Activated CD4-positive, alpha-beta T cell treated with anti-CD3 and anti-CD28 coated beads, Interleukin-2, amount 50 U/mL, for 48 hours (primary cell): ENCODE results near the gene HEXD.

ENCODE experiments used
- DNase-seq, 2 experiments: peaks; one replicate each; pipeline ENCODE4 v3.0.0-alpha.2; 2020

Gene HEXD

DNA sequence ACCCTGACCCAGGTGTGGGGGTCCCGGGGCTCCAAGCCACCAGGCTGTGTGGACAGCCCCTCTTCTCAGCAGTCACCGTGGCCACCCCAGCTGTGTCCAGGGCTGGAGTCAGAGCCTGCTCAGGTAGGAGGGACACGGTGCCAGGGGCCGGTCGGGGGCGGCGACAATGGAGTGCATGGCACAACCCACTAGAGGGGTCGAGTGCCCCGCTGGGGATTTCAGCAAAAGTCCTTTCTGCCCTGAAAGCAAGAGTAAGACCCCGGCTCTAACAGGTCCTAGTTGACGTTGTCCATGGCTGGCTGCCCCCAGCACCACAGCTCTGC is 35.3 kb upstream of the HEXD start:
- DNase-seq: no peak

GRCh38 chr17:82383411-82383810 is 34.7 kb upstream of the HEXD start:
- no peak for DNase-seq

- DNase-seq: no peak
Observed at GRCh38 chr17:82384051-82384729, 34.0 kb upstream of the HEXD start.

DNA sequence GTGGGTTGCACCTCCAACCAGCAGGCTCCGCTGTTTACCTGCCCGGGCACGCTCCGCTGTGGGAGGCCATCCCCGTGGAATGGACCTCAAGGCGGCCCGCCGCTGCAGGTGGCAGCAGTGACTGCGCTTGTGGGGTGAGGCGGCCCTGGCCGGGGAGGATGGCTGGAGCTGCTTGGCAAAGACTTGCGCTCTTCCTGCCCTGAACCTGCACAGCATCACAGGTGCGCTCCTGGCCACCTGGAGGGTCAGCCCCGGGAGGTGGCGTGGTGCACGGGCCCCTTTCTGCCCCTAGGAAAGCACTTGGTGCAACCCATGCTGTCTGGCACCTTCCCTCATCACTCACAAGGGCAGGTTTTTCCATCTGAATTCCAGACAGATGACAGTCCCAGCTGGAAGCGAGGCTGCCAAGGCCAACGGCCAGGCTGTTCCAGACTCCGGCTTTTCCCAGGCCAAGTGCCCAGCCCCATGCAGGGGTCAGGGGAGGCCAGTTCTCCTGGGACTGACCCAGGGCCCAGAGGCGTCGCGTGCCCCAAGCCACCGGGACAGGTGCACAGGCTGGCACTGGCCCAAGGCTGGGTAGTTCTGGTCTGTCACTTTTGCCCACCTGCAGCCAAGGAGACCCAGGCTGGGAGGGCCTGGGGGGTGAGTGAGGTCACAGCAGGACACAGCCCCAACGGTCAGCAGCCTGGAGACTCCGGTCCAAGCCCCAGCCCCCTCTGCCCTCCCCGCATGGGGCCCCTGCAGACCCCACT is 33.2 kb upstream of the HEXD start:
- no peak for DNase-seq

DNA sequence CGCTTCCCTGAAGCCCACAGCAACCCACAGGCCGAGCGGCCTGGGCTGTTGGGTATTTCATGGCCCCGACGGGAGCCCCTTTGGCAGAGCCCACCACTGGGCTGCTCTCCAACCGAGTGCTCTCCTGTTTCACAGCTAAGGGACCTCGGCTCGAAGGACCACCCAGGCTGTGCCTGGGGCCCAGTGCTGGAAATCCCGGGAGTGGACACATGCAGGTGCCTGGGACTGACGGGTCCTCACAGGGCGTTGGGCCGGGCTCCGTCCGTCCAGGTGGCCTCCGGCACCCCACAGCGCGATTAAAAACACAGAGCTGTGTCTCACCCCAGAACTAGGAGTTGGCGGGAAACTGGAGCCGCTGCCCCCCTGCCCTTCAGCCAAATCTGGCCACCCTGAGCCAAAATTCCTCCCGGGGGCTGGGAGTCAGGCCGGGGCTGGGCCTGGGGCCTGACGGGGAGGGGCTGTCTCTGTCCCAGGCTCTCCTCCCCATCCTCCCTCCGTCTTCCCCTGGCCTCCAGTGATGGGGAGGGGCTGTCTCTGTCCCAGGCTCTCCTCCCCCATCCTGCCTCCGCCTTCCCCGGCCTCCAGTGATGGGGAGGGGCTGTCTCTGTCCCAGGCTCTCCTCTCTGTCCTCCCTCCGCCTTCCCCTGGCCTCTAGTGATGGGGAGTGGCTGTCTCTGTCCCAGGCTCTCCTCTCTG is 32.4 kb upstream of the HEXD start:
- no peak for DNase-seq

DNA sequence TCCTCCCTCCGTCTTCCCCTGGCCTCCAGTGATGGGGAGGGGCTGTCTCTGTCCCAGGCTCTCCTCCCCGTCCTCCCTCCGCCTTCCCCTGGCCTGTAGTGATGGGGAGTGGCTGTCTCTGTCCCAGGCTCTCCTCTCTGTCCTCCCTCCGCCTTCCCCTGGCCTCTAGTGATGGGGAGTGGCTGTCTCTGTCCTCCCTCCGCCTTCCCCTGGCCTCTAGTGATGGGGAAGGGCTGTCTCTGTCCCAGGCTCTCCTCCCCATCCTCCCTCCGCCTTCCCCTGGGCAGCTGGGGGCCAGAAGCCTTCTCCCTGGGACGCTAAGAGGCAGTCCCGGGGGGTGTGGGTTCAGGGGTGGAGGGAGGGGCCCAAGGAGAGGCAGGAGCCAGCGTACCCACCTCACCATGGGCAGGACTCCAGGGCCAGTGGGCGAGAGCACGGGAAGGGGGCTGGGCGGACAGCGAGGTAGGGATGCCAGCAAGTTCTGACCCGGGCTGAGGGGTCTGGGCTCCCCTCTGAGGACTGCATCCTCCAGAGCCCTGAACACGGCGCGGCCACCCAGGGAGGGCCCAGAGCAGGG is 31.8 kb upstream of the HEXD start:
- no peak for DNase-seq

- no peak for DNase-seq
Observed at GRCh38 chr17:82386881-82387704, 31.1 kb upstream of the HEXD start.

- DNase-seq: no peak
Observed at GRCh38 chr17:82387705-82388106, 30.4 kb upstream of the HEXD start.

- no peak for DNase-seq
Observed at GRCh38 chr17:82388223-82388921, 29.8 kb upstream of the HEXD start.

- no peak for DNase-seq
Observed at GRCh38 chr17:82388922-82389283, 29.2 kb upstream of the HEXD start.

- no peak for DNase-seq
Observed at GRCh38 chr17:82389379-82389778, 28.8 kb upstream of the HEXD start.

- DNase-seq: no peak
Observed at GRCh38 chr17:82390015-82390859, 27.9 kb upstream of the HEXD start.

DNA sequence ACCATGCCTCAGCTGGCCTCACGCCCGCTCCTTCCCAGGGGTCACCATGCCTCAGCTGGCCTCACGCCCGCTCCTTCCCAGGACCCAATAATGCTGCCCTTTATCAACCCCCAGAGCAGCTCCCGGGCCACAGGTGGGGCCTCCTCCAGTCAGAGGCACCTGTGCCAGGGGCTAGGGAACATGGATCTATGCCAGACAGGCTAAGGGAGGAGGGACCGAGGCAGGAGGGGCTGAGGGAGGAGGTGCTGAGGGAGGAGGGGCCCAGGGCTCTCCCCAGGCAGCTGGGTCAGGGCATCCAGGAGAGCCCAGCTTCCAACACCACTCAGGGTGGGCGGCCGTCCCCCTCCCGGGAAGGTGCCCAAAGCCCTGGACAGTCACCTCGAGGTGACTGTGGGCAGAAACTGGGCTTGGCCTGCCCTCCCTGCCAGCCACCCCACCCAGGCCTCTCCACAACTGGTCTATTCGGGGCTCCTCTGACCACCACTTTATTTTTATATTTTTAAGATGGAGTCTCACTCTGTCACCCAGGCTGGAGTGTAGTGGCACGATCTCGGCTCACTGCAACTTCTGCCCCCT is 27.2 kb upstream of the HEXD start:
- no peak for DNase-seq

- DNase-seq: no peak
Observed at GRCh38 chr17:82391496-82392066, 26.6 kb upstream of the HEXD start.

DNA sequence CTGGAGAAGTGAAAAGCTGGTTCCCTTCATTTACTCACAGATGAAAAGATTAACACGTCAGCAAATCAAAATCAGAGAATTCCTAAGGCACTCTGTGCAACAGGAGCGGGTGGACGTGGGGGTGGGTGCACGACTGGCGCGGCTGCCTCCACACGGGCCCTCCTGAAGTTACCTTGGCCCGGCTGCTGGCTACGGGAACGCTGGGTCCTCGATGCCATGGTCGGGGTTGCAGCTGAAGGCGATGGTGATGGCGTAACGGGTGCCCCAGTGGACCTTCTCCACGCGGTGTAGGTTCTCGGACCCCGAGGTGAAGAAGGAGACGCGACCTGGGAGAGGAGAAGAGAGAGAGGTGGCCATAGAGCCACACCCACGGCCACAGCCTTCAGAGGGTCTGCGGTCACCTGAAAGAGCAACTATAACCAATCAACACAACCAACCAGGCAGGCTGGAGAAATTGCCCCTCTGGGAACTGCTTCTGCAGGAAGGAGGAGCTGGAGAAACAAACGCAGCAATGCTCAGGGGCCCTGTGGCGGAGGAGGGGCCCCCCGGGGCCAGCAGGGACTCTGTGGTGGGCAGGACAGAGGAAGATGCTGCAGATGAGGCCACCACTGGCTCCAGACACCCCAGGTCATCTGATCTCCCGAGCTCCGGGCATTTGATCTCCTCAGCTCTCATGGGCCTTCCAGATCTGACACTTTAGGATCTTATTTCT is 25.8 kb upstream of the HEXD start:
- no peak for DNase-seq

DNA sequence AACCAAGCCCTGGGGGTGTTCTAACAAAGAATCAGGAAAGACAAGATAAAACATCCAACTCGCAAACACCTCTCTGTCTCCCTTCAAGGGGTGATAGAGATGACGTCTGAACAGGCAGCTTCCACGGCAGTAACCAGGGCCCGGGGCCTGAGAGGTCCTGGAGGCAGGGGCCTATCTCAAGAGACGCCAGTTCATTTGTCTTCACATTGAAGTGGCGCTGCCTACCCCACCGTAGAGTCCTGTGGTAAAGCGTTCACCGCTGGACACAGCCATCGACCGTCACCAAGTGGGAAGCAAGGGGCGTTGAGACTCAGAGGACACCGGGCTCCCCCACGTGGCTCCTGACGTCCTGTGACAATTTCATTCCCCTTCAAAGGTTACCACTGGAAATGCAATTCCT is 25.2 kb upstream of the HEXD start:
- DNase-seq: no peak

DNA sequence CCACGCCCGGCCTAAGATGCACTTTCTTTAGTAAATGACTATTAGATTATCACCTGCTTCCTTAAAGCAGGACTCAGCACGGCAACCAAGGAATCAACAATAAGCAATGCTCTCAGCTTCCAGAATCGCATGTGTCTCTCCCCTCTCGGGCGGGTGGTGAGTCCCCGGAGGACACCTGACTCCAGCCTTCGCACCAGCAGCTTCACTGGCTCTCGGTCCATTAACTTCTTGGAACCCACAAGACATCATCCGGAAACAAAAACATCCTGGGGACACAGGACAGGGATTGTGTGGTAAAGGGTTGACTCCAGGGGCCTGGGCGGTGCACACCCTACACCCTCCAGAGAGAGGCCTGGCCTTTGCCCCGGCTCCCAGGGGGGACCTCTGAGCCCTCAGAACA is 23.9 kb upstream of the HEXD start:
- DNase-seq: no peak

DNA sequence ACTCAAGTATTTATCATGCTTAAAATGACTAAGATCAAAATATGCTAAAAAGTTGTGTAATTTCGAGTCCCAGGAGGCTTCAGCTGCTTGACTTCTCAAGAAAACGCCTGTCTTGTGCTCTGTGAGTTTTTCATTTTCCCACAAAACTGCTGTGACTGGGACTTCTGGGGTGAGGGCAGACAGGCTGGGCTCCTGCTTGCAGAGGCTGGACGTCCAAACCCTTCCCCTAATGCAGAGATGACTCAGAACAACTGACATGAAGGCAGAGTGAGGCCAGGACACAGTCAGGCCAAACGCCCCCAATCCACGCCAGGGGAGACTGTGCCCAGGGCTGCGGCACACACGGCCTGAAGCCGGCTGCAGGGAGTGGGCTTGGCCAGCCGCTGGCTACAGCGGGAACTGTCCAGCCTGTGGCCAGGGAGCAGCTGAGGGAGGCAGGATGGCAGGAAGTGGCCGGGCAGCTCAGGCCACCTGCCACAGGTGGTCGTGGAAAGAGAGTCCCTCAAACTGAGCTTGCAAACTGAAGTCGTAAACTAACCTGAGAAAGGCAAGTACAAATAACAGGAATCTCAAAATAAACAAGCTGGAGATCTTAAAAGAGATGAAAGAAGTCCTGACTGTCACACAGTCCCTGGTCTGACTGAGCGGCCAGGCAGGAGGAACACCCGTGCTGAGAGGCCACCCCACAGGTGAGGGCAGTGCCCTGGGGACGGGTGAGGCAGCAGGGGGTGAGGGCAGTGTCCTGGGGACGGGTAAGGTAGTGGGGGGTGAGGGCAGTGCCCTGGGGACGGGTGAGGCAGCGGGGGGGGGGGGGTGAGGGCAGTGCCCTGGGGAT is 21.3 kb upstream of the HEXD start:
- no peak for DNase-seq
